Mucosa of gallbladder (tissue), 1 donor: ENCODE data around the gene CLDN24. TPM values are rescaled to one million over a fixed set of nuclear protein-coding genes. Genes with fewer than 3 reads are reported as not detected.

Experiments
- DNase-seq: peaks from one replicate; pipeline ENCODE4 v3.0.0-alpha.2; 2020; ENCODE audit warnings: low spot score
- total RNA-seq: library from RNA; stranded (reverse); gene quantifications from one replicate; pipeline ENCODE4 v1.2.1, GENCODE V29; 2021
- donor health status: DM: no; HTN: no; CAD: no.

The CLDN24 gene
- total RNA-seq, 1 donor from 2014 or later, result not detected

- no peak for DNase-seq
These were observed 37.9 kb downstream of the CLDN24 start for GRCh38 chr4:183284258-183284785.

GRCh38 chr4:183276106-183276505, 46.1 kb downstream of the CLDN24 start:
- DNase-seq, result no peak

- DNase-seq, result no peak
These were observed 49.8 kb downstream of the CLDN24 start for GRCh38 chr4:183272384-183272783.

Other genes with a start within 250 kb of the CLDN24 start
- gene WWC2, start 223.2 kb downstream of the CLDN24 start, total RNA-seq, result 27.1 TPM
- not detected for gene CLDN22, start 2.1 kb downstream of the CLDN24 start, total RNA-seq
- gene CDKN2AIP, start 122.2 kb upstream of the CLDN24 start, total RNA-seq, result 19.1 TPM
- gene ING2, start 182.6 kb upstream of the CLDN24 start, total RNA-seq, result 9.4 TPM